ENCODE results near the gene GPATCH4.

The GPATCH4 gene

GRCh38 chr1:156571261-156571852, 29.9 kb downstream of the GPATCH4 start:
- FAIRE-seq = no peak

GRCh38 chr1:156566436-156566835, 34.8 kb downstream of the GPATCH4 start:
- FAIRE-seq (no peak), DNase-seq (ENCODE audit: insufficient read length, low spot score) (no peak)
- TF ChIP-seq POU2F2 (IDR thresholded peaks at IDR 0.05; ENCODE audit: low read depth, low read length) (no peak), PAX5 (IDR thresholded peaks at IDR 0.05; ENCODE audit: insufficient read depth, low read length, severe bottlenecking) (no peak), POLR2AphosphoS5 (IDR thresholded peaks at IDR 0.05; ENCODE audit: low read depth, low read length) (no peak), SPI1 (IDR thresholded peaks at IDR 0.05; ENCODE audit: low read depth, low read length) (no peak), TAF1 (IDR thresholded peaks at IDR 0.05; ENCODE audit: low read depth, low read length) (no peak), POLR2A (IDR thresholded peaks at IDR 0.05; ENCODE audit: low read depth, low read length) (no peak)

More at GRCh38 chr1:156571261-156571852, 29.9 kb downstream of the GPATCH4 start:
- TF ChIP-seq SPI1 (IDR thresholded peaks at IDR 0.05; ENCODE audit: low read depth, low read length) = no peak
- TF ChIP-seq POLR2AphosphoS5 (IDR thresholded peaks at IDR 0.05; ENCODE audit: low read depth, low read length) = no peak
- no peak for TF ChIP-seq PAX5 (IDR thresholded peaks at IDR 0.05; ENCODE audit: insufficient read depth, low read length, severe bottlenecking)
- no peak for TF ChIP-seq POLR2A (IDR thresholded peaks at IDR 0.05; ENCODE audit: low read depth, low read length)
- no peak for TF ChIP-seq TAF1 (IDR thresholded peaks at IDR 0.05; ENCODE audit: low read depth, low read length)
- TF ChIP-seq POU2F2 (IDR thresholded peaks at IDR 0.05; ENCODE audit: low read depth, low read length) = no peak
- DNase-seq (ENCODE audit: insufficient read length, low spot score) = no peak

- TF ChIP-seq POLR2AphosphoS5 (IDR thresholded peaks at IDR 0.05; ENCODE audit: low read depth, low read length) = no peak
- TF ChIP-seq PAX5 (IDR thresholded peaks at IDR 0.05; ENCODE audit: insufficient read depth, low read length, severe bottlenecking) = no peak
- TF ChIP-seq SPI1 (IDR thresholded peaks at IDR 0.05; ENCODE audit: low read depth, low read length) = no peak
- TF ChIP-seq POLR2A (IDR thresholded peaks at IDR 0.05; ENCODE audit: low read depth, low read length) = no peak
- no peak for TF ChIP-seq POU2F2 (IDR thresholded peaks at IDR 0.05; ENCODE audit: low read depth, low read length)
- no peak for TF ChIP-seq TAF1 (IDR thresholded peaks at IDR 0.05; ENCODE audit: low read depth, low read length)
- DNase-seq (ENCODE audit: insufficient read length, low spot score) (no peak), FAIRE-seq (no peak)
These were observed 35.8 kb downstream of the GPATCH4 start for GRCh38 chr1:156565519-156565918.

- no peak for DNase-seq (ENCODE audit: insufficient read length, low spot score)
- TF ChIP-seq POLR2AphosphoS5 (IDR thresholded peaks at IDR 0.05; ENCODE audit: low read depth, low read length) (no peak), POU2F2 (IDR thresholded peaks at IDR 0.05; ENCODE audit: low read depth, low read length) (no peak), TAF1 (IDR thresholded peaks at IDR 0.05; ENCODE audit: low read depth, low read length) (no peak), PAX5 (IDR thresholded peaks at IDR 0.05; ENCODE audit: insufficient read depth, low read length, severe bottlenecking) (no peak), SPI1 (IDR thresholded peaks at IDR 0.05; ENCODE audit: low read depth, low read length) (no peak), POLR2A (IDR thresholded peaks at IDR 0.05; ENCODE audit: low read depth, low read length) (no peak)
- no peak for FAIRE-seq
These were observed 40.6 kb downstream of the GPATCH4 start for GRCh38 chr1:156560585-156561163.

- FAIRE-seq (no peak), DNase-seq (ENCODE audit: insufficient read length, low spot score) (no peak)
- no peak for TF ChIP-seq PAX5 (IDR thresholded peaks at IDR 0.05; ENCODE audit: insufficient read depth, low read length, severe bottlenecking)
- TF ChIP-seq TAF1 (IDR thresholded peaks at IDR 0.05; ENCODE audit: low read depth, low read length) = no peak
- TF ChIP-seq SPI1 (IDR thresholded peaks at IDR 0.05; ENCODE audit: low read depth, low read length) = no peak
- no peak for TF ChIP-seq POLR2A (IDR thresholded peaks at IDR 0.05; ENCODE audit: low read depth, low read length)
- TF ChIP-seq POU2F2 (IDR thresholded peaks at IDR 0.05; ENCODE audit: low read depth, low read length) = no peak
These were observed 41.4 kb downstream of the GPATCH4 start for GRCh38 chr1:156559797-156560385.

GRCh38 chr1:156559086-156559796, 42.0 kb downstream of the GPATCH4 start:
- FAIRE-seq (no peak), DNase-seq (ENCODE audit: insufficient read length, low spot score) (no peak)
- TF ChIP-seq TAF1 (IDR thresholded peaks at IDR 0.05; ENCODE audit: low read depth, low read length) (no peak), POLR2AphosphoS5 (IDR thresholded peaks at IDR 0.05; ENCODE audit: low read depth, low read length) (no peak), POU2F2 (IDR thresholded peaks at IDR 0.05; ENCODE audit: low read depth, low read length) (no peak), SPI1 (IDR thresholded peaks at IDR 0.05; ENCODE audit: low read depth, low read length) (no peak), POLR2A (IDR thresholded peaks at IDR 0.05; ENCODE audit: low read depth, low read length) (no peak), PAX5 (IDR thresholded peaks at IDR 0.05; ENCODE audit: insufficient read depth, low read length, severe bottlenecking) (no peak)

- DNase-seq (ENCODE audit: insufficient read length, low spot score) (no peak), FAIRE-seq (no peak)
- TF ChIP-seq POLR2AphosphoS5 (IDR thresholded peaks at IDR 0.05; ENCODE audit: low read depth, low read length) = no peak
- no peak for TF ChIP-seq TAF1 (IDR thresholded peaks at IDR 0.05; ENCODE audit: low read depth, low read length)
- TF ChIP-seq POLR2A (IDR thresholded peaks at IDR 0.05; ENCODE audit: low read depth, low read length) = no peak
- TF ChIP-seq POU2F2 (IDR thresholded peaks at IDR 0.05; ENCODE audit: low read depth, low read length) = no peak
- no peak for TF ChIP-seq SPI1 (IDR thresholded peaks at IDR 0.05; ENCODE audit: low read depth, low read length)
- no peak for TF ChIP-seq PAX5 (IDR thresholded peaks at IDR 0.05; ENCODE audit: insufficient read depth, low read length, severe bottlenecking)
These were observed 44.9 kb downstream of the GPATCH4 start for GRCh38 chr1:156556354-156556753.

GRCh38 chr1:156555715-156556114, 45.6 kb downstream of the GPATCH4 start:
- no peak for TF ChIP-seq SPI1 (IDR thresholded peaks at IDR 0.05; ENCODE audit: low read depth, low read length)
- TF ChIP-seq POLR2AphosphoS5 (IDR thresholded peaks at IDR 0.05; ENCODE audit: low read depth, low read length) = no peak
- no peak for TF ChIP-seq POU2F2 (IDR thresholded peaks at IDR 0.05; ENCODE audit: low read depth, low read length)
- no peak for TF ChIP-seq PAX5 (IDR thresholded peaks at IDR 0.05; ENCODE audit: insufficient read depth, low read length, severe bottlenecking)
- TF ChIP-seq POLR2A (IDR thresholded peaks at IDR 0.05; ENCODE audit: low read depth, low read length) = no peak
- no peak for TF ChIP-seq TAF1 (IDR thresholded peaks at IDR 0.05; ENCODE audit: low read depth, low read length)
- no peak for FAIRE-seq

GRCh38 chr1:156554971-156555370, 46.3 kb downstream of the GPATCH4 start:
- TF ChIP-seq PAX5 (IDR thresholded peaks at IDR 0.05; ENCODE audit: insufficient read depth, low read length, severe bottlenecking) = no peak
- no peak for TF ChIP-seq POU2F2 (IDR thresholded peaks at IDR 0.05; ENCODE audit: low read depth, low read length)
- TF ChIP-seq SPI1 (IDR thresholded peaks at IDR 0.05; ENCODE audit: low read depth, low read length) = no peak
- TF ChIP-seq POLR2A (IDR thresholded peaks at IDR 0.05; ENCODE audit: low read depth, low read length) = no peak
- TF ChIP-seq TAF1 (IDR thresholded peaks at IDR 0.05; ENCODE audit: low read depth, low read length) = no peak
- TF ChIP-seq POLR2AphosphoS5 (IDR thresholded peaks at IDR 0.05; ENCODE audit: low read depth, low read length) = no peak
- FAIRE-seq = no peak
- no peak for DNase-seq (ENCODE audit: insufficient read length, low spot score)

More at GRCh38 chr1:156555715-156556114, 45.6 kb downstream of the GPATCH4 start:
- no peak for DNase-seq (ENCODE audit: insufficient read length, low spot score)

Data from GM12891 (cell line).